Calu3 (cell line): ENCODE results near the gene OR2T10. TPM values are rescaled to one million over a fixed set of nuclear protein-coding genes. Genes with fewer than 3 reads are reported as not detected.

Experiments
- BruUV-seq: library from RNA; stranded (reverse); fragments of 400-500 nt; replicated peaks from 2 replicates; lab custom pipeline; 2021; lab: Mats Ljungman, UMichigan
- CTCF ChIA-PET: fragments of 300-600 bp; sonication (Branson Sonifier 250); formaldehyde crosslinking; loops from one replicate; lab custom pipeline; 2022; ENCODE audit warnings: antibody characterized with exemption; lab: Charles Lee
- DNase-seq: peaks from one replicate; pipeline ENCODE4 v3.0.0; 2022
- H3K27ac Mint-ChIP-seq: one replicate; pipeline ENCODE4 v1.8.0; 2022; ENCODE audit warnings: mixed read lengths; ENCODE audit not compliant: unreplicated experiment
- H3K27me3 Mint-ChIP-seq: one replicate; pipeline ENCODE4 v1.8.0; 2022; ENCODE audit warnings: mixed read lengths; ENCODE audit not compliant: unreplicated experiment
- H3K36me3 Mint-ChIP-seq: one replicate; pipeline ENCODE4 v1.8.0; 2022; ENCODE audit warnings: mild to moderate bottlenecking, moderate library complexity, mixed read lengths; ENCODE audit not compliant: insufficient read depth, unreplicated experiment
- H3K4me1 Mint-ChIP-seq: one replicate; pipeline ENCODE4 v1.8.0; 2022; ENCODE audit warnings: mild to moderate bottlenecking, low read depth, mixed read lengths; ENCODE audit not compliant: unreplicated experiment
- H3K4me3 Mint-ChIP-seq: one replicate; pipeline ENCODE4 v1.8.0; 2022; ENCODE audit warnings: mild to moderate bottlenecking, low read depth, moderate library complexity, mixed read lengths; ENCODE audit not compliant: unreplicated experiment
- H3K9me3 Mint-ChIP-seq: one replicate; pipeline ENCODE4 v1.8.0; 2022; ENCODE audit warnings: low read depth, mixed read lengths; ENCODE audit not compliant: unreplicated experiment
- CTCF ChIP-seq: fragments of 200-600 bp; IDR thresholded peaks from one replicate; pipeline ENCODE4 v1.8.0; 2022; ENCODE audit warnings: antibody characterized with exemption; ENCODE audit not compliant: unreplicated experiment
- intact Hi-C: fragments of 100-400 bp; cut with micrococcal nuclease; formaldehyde crosslinking; loops from one replicate; pipeline ENCODE4 v1.10.0; 2022; ENCODE audit not compliant: unreplicated experiment
- total RNA-seq: library from RNA; stranded (reverse); gene quantifications from 2 replicates; pipeline ENCODE4 v1.2.3, GENCODE V29; 2022

Gene OR2T10
- total RNA-seq, 1 experiment from 2014 or later, result not detected

DNA sequence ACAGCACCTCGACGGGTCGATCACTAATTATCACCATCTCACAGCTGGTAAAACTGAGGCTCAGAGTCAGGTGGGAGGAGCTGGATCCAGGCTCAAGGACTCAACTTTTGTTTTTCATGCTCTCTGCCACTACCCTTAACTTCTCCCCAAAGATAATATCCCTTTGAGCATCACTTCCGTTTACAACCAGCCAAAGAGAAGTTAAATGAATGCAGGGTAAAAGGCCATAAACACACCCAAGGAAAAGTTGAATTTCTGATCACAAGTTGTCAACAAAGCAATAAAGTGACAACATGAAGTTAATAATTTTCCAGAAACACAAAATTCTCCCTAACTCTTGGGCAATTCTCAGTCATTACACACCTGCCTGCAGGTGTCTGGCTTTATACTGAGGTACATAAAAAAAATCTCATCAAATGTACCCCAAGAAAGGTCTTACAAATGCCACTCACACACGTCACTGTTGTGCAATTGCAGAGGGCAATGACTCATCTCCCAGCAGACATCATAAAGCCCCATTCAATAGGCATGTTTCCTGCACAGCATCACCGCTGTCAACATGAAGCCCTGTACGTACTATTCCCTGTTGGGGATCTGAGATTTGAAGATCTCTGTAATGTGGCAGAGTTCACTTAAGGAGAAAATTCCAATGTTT, 34.0 kb upstream of the OR2T10 start:
- Mint-ChIP-seq H3K4me1 (no peaks in the 10 kb centered on the region), H3K27me3 (no peaks in the 10 kb centered on the region), H3K9me3 (peaks cover 9% of the 10 kb centered on the region), H3K27ac (no peak overlapping the region), H3K36me3 (no peaks in the 10 kb centered on the region), H3K4me3 (no peak overlapping the region)
- DNase-seq, result peak; percentile 17
- intact Hi-C loops, result no loop called here
- CTCF ChIA-PET, result no interaction called here
- no TSS peak for BruUV-seq
- no peak for TF ChIP-seq CTCF

DNA sequence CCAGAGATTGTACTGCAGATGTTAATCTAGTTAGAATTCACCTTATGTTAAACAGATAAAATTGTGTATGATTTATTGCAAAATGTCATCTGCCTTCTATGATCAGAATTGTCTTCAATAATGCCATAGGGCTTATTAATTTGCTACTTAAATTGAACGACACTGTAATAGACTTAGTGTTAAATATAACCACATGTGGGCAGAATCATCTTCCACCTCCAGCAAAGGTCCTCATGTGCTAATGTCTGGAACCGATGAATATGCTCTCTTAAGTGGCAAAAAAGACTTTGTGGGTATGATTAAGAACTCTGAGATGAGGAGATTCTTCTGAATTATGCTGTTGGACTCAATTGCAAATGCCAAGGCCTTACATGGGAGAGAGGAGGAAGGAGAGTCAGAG, 33.1 kb upstream of the OR2T10 start:
- intact Hi-C loops, result no loop called here
- Mint-ChIP-seq H3K36me3 (no peaks in the 10 kb centered on the region), H3K27me3 (no peaks in the 10 kb centered on the region), H3K9me3 (peaks cover 9% of the 10 kb centered on the region), H3K4me3 (no peak overlapping the region), H3K4me1 (no peaks in the 10 kb centered on the region), H3K27ac (no peak overlapping the region)
- DNase-seq, result no peak
- no TSS peak for BruUV-seq
- no peak for TF ChIP-seq CTCF
- CTCF ChIA-PET, result no interaction called here

DNA sequence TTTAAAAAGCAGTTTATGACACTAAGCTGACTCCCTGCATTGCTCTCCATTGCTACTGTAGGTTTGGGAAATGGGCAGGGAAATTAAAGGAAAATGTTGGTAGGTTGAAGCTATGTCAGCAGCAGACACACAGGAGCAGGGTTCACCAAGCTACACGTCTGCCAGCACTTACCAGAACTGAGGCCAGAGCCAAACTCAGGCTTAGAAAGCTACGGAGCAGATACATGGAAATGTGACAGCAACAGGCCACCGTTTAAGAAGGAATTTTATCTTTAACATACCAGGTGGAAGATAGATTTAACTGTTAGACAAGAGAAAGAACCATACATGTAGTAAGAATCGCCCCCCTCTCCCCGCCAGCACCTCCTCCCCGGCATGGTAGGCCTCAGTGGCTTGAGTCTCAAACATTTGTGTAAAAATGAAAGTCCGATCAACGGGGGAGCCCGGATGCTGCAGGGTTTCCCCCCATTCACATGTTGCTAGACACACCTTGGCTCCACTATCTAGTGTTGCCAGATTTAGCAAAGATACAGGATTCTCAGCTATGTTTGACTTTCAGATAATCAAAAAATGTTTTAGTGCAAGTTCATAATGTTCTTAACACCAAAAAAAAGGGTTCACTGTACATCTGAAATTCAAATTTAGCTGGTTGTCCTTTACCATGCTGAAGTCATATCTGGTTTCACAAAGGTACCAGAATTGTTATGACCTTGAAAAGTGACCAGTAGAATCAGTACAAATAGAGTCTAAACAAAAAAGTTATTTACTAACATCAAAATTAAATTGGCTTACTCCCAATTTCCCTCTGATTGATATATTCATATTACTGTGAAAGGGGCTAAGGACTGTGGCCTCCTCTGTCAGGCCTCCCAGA, 30.7 kb upstream of the OR2T10 start:
- intact Hi-C loops, result no loop called here
- DNase-seq, result no peak
- CTCF ChIA-PET, result no interaction called here
- TF ChIP-seq CTCF, result no peak
- Mint-ChIP-seq H3K27me3 (no peaks in the 10 kb centered on the region), H3K9me3 (peaks cover 9% of the 10 kb centered on the region), H3K4me3 (no peak overlapping the region), H3K27ac (no peak overlapping the region), H3K4me1 (no peaks in the 10 kb centered on the region), H3K36me3 (no peaks in the 10 kb centered on the region)
- no TSS peak for BruUV-seq

DNA sequence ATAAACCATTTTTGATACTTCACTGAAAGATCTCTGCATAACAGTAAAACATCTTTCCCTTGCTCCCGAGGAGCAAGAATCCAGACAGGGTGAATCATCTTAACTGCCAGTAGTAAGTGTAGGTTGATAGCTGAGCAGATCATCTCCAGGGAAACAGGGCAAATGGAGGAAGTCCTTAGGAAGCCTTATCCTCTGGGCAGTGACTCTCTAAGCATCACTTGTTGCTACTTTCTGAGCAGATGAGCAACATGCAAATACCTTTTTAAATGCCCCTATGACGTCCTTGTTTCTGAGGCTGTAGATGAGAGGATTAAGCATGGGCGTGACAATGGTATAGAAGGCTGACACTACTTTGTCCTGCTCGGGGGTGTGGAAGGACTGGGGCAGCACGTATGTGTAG, 28.5 kb upstream of the OR2T10 start:
- Mint-ChIP-seq H3K36me3 (no peaks in the 10 kb centered on the region), H3K27ac (no peak overlapping the region), H3K4me1 (no peaks in the 10 kb centered on the region), H3K9me3 (peaks cover 9% of the 10 kb centered on the region), H3K4me3 (no peak overlapping the region), H3K27me3 (no peaks in the 10 kb centered on the region)
- no peak for DNase-seq
- BruUV-seq, result no TSS peak
- intact Hi-C loops, result no loop called here
- CTCF ChIA-PET, result no interaction called here
- TF ChIP-seq CTCF, result no peak
